ENCODE data around the gene CLEC18C. TPM values are rescaled to one million over a fixed set of nuclear protein-coding genes. Genes with fewer than 3 reads are reported as not detected.
"Not testable (repeated sequence)": the region's sequence is repeated elsewhere in the genome, so short reads cannot be mapped to it uniquely, and the experiment has no call there.

CLEC18C gene
- total RNA-seq, 2 donors from 2014 or later: 0.68 TPM; not detected in 1

DNA sequence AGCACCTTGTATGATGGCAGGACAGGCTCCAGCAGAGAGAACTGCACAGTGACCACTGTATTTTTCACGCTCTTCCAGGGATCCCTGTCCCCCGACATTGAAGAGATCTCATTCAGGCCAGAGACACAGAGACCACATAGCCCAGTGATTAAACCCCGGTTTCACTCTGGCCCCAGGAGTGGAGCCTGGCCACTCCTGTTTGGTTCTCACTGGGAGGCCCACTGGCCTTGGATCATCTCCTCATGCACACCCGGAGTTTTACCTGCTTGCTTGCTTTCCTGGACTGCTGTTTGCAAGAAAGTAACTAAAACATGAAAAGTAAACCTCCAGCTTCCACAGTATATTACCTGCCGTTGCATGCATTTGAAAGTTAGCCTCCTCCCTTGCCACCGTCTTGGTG lies 13.2 kb upstream of the CLEC18C start:
- Histone ChIP-seq H3K4me1 (ENCODE audit: control insufficient read depth in 1 of 2, low read depth in 2 of 2) (no peaks in the 10 kb centered on the region), H3K27me3 (replicated peaks; ENCODE audit: insufficient read depth) (no peaks in the 10 kb centered on the region), H3K36me3 (peaks cover 68% of the 10 kb centered on the region), H3K4me3 (no peak overlapping the region), H3K27ac (no peak overlapping the region), H3K9me3 (no peaks in the 10 kb centered on the region)
- TF ChIP-seq, protein P1, sequence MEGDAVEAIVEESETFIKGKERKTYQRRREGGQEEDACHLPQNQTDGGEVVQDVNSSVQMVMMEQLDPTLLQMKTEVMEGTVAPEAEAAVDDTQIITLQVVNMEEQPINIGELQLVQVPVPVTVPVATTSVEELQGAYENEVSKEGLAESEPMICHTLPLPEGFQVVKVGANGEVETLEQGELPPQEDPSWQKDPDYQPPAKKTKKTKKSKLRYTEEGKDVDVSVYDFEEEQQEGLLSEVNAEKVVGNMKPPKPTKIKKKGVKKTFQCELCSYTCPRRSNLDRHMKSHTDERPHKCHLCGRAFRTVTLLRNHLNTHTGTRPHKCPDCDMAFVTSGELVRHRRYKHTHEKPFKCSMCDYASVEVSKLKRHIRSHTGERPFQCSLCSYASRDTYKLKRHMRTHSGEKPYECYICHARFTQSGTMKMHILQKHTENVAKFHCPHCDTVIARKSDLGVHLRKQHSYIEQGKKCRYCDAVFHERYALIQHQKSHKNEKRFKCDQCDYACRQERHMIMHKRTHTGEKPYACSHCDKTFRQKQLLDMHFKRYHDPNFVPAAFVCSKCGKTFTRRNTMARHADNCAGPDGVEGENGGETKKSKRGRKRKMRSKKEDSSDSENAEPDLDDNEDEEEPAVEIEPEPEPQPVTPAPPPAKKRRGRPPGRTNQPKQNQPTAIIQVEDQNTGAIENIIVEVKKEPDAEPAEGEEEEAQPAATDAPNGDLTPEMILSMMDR (IDR thresholded peaks at IDR 0.05): no peak
- DNase-seq (ENCODE audit: low spot score): no peak
- ATAC-seq (ENCODE audit: insufficient number of reproducible peaks, low FRiP score, low read depth): no peak

DNA sequence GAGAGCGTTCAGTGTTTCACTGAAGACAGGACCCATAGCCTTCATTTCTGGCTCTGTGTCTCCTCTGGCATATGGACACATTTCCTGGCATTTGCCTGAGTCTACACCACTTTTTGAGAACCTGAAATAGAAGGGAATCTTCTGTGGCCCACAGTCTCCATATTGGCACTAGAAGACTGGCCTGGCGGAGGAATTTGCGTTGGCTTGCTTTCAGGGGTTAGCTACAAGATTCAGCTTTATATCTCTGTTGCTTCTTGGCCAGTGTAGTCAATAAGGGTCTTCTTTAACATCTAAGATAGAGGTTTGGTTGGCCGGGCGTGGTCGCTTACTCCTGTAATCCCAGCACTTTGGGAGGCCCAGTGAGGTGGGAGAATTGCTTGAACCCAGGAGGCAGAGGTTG lies 12.8 kb upstream of the CLEC18C start:
- Histone ChIP-seq H3K9me3 (no peaks in the 10 kb centered on the region), H3K36me3 (peaks cover 64% of the 10 kb centered on the region), H3K4me3 (no peak overlapping the region), H3K27ac (no peak overlapping the region), H3K4me1 (ENCODE audit: control insufficient read depth in 1 of 2, low read depth in 2 of 2) (no peaks in the 10 kb centered on the region), H3K27me3 (replicated peaks; ENCODE audit: insufficient read depth) (no peaks in the 10 kb centered on the region)
- ATAC-seq (ENCODE audit: insufficient number of reproducible peaks, low FRiP score, low read depth): no peak
- no peak for DNase-seq (ENCODE audit: low spot score)
- TF ChIP-seq, protein P1 (IDR thresholded peaks at IDR 0.05): no peak

DNA sequence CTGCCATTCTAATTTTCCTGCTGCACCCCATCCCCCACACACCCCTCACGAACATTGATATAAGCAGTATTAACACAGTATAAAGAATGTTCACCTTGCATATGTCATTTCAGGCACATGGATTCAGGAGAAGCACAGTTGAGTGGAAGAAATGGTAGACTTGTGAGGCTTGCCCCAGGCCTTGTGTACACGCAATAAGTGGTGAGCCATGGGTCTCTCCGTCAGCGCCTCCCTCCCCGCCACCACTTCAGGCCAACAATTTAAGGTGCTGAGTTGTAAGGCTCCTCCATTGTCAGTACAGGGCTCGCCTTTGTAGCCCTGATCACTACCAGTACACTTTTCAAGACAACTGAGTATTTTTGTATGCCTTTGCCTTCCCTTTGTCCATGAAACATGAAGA lies 12.2 kb upstream of the CLEC18C start:
- Histone ChIP-seq H3K4me1 (ENCODE audit: control insufficient read depth in 1 of 2, low read depth in 2 of 2) (no peaks in the 10 kb centered on the region), H3K27ac (no peak overlapping the region), H3K4me3 (no peak overlapping the region), H3K27me3 (replicated peaks; ENCODE audit: insufficient read depth) (no peaks in the 10 kb centered on the region), H3K9me3 (no peaks in the 10 kb centered on the region), H3K36me3 (peaks cover 59% of the 10 kb centered on the region)
- TF ChIP-seq, protein P1 (IDR thresholded peaks at IDR 0.05): no peak
- DNase-seq (ENCODE audit: low spot score): no peak
- no peak for ATAC-seq (ENCODE audit: insufficient number of reproducible peaks, low FRiP score, low read depth)

DNA sequence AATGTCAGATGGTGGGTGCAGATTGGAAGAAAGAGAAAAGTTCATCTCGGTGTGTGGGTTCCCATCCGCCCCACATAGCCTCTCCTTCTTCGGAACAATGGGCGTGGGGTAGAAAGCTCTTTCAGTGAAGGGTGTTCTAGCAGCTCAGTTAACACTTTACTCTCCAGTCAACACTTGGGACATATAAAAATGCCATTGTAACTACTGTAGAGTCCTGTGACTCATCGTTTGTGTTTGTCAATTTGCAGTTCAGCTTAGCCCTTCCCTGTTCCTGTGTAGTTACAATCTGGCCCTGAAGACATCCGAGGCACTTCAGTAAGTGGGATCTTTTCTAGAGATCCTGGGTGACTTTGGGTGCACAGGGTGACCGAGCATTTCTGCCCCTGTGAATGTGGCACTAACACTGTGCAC lies 11.5 kb upstream of the CLEC18C start:
- Histone ChIP-seq H3K36me3 (peaks cover 52% of the 10 kb centered on the region), H3K27ac (no peak overlapping the region), H3K9me3 (no peaks in the 10 kb centered on the region), H3K27me3 (replicated peaks; ENCODE audit: insufficient read depth) (no peaks in the 10 kb centered on the region), H3K4me1 (ENCODE audit: control insufficient read depth in 1 of 2, low read depth in 2 of 2) (no peaks in the 10 kb centered on the region), H3K4me3 (no peak overlapping the region)
- DNase-seq (ENCODE audit: low spot score) (no peak), ATAC-seq (ENCODE audit: insufficient number of reproducible peaks, low FRiP score, low read depth) (no peak)
- TF ChIP-seq, protein P1 (IDR thresholded peaks at IDR 0.05): no peak

DNA sequence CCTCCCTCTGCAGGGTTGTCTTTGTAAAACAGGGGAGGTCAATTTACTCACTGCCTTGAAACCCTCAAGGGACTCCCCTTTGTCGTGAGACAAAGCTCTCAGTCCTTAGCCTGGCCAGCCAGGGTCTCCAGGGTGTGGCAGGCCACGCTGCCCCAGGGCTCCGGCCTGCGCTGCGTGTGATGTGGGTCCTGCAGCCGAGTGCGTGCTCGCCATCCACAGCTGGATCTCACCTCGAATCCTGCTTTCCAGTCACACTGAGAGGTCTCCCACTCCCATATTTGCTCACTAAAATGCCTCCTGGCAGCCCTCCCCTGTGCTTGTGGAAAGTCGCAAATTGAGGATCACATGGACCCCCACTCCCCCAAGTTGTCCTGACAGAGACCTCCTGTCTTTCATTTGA lies 10.0 kb upstream of the CLEC18C start:
- no peak overlapping the region for H3K27ac ChIP-seq
- ATAC-seq (ENCODE audit: insufficient number of reproducible peaks, low FRiP score, low read depth): no peak
- peaks cover 37% of the 10 kb centered on the region for H3K36me3 ChIP-seq
- no peak overlapping the region for H3K4me3 ChIP-seq
- H3K4me1 ChIP-seq (ENCODE audit: control insufficient read depth in 1 of 2, low read depth in 2 of 2): no peaks in the 10 kb centered on the region
- no peak for DNase-seq (ENCODE audit: low spot score)
- no peaks in the 10 kb centered on the region for H3K27me3 ChIP-seq (replicated peaks; ENCODE audit: insufficient read depth)
- TF ChIP-seq, protein P1 (IDR thresholded peaks at IDR 0.05): no peak
- no peaks in the 10 kb centered on the region for H3K9me3 ChIP-seq

DNA sequence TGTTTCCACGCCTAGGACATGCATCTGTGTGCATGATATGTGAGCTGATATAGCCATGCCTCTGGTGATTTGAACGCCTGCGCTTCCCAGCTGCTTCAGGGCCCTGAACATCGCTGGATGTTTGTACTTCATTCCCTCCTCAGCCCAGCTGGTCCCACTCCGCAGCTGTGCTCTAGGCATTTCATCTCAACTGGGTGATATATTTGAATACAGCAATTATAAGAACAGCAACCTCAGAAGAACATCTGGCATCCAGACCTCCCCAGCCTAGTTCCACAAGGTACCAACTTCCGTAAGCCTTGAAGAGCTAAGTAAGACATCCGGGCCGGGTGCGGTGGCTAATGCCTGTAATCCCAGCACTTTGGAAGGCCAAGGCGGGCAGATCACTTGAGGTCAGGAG lies 6.9 kb upstream of the CLEC18C start:
- not testable (repeated sequence) for ATAC-seq (ENCODE audit: insufficient number of reproducible peaks, low FRiP score, low read depth)

DNA sequence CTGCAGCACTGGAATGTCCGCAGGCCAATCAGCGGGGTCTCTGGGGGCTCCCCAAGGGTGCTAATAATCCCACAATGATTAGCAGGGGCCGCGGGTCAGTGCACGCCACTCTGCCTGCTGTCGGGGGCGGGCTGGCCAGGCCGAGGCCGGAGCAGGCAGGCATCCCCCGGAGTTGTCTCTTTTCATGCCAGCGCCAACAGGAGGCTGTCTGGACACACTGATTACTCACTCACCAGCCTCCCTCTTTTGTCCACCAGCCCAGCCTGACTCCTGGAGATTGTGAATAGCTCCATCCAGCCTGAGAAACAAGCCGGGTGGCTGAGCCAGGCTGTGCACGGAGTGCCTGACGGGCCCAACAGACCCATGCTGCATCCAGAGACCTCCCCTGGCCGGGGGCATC lies 329 bp downstream of the CLEC18C start:
- not testable (repeated sequence) for H3K9me3 ChIP-seq; DNase-seq (ENCODE audit: low spot score); ATAC-seq (ENCODE audit: insufficient number of reproducible peaks, low FRiP score, low read depth); H3K4me1 ChIP-seq (ENCODE audit: control insufficient read depth in 1 of 2, low read depth in 2 of 2); H3K36me3 ChIP-seq; H3K27me3 ChIP-seq (replicated peaks; ENCODE audit: insufficient read depth); H3K27ac ChIP-seq; H3K4me3 ChIP-seq

More for the DNA sequence above, 6.9 kb upstream of the CLEC18C start:
- not testable (repeated sequence) for H3K27me3 ChIP-seq (replicated peaks; ENCODE audit: insufficient read depth); DNase-seq (ENCODE audit: low spot score); H3K36me3 ChIP-seq; H3K4me1 ChIP-seq (ENCODE audit: control insufficient read depth in 1 of 2, low read depth in 2 of 2); H3K4me3 ChIP-seq; H3K9me3 ChIP-seq; H3K27ac ChIP-seq

DNA sequence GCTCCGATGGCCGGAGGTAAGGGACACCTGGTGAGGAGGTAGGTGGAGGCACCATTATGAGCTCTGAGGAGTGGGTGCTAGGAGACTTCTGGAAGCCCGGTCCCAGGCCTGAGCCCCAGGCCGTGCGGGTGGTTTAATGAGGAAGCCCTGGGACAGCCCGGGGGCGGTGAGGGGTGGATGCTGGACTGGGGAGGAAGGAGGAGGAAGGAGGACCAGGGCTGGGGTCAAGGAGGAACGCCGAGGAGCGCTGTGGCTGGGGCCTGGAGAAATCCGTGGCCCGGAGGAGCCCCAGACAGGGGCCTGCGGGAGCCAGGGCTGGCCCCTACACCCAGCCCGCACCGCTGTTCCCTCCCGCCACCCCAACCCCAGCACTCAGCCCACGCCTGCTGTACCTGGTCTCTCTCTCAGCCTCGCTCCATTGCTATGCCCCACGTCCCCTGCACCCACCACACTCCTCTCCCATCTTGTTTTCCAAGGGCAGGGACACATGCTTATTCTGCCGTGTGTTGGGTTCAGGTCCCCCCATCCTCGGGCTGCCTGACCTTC lies 873 bp downstream of the CLEC18C start:
- H3K9me3 ChIP-seq; ATAC-seq (ENCODE audit: insufficient number of reproducible peaks, low FRiP score, low read depth); DNase-seq (ENCODE audit: low spot score); H3K4me3 ChIP-seq; H3K4me1 ChIP-seq (ENCODE audit: control insufficient read depth in 1 of 2, low read depth in 2 of 2); H3K36me3 ChIP-seq; H3K27me3 ChIP-seq (replicated peaks; ENCODE audit: insufficient read depth); H3K27ac ChIP-seq: not testable (repeated sequence)

All from thoracic aorta (tissue), 2 donors.